GM18870 (cell line): Measurements from ENCODE around the gene MLXIP.
"Not testable (repeated sequence)": the region's sequence is repeated elsewhere in the genome, so short reads cannot be mapped to it uniquely, and the experiment has no call there.

Source experiments
- ATAC-seq: cut with Tn5 transposase; IDR thresholded peaks from one replicate; pipeline ENCODE4 v1.9.1; 2021; ENCODE audit warnings: moderate library complexity; ENCODE audit not compliant: unreplicated experiment

The MLXIP gene

GRCh38 chr12:122054842-122055520 lies 23.6 kb upstream of the MLXIP start:
- ATAC-seq, result no peak

DNA sequence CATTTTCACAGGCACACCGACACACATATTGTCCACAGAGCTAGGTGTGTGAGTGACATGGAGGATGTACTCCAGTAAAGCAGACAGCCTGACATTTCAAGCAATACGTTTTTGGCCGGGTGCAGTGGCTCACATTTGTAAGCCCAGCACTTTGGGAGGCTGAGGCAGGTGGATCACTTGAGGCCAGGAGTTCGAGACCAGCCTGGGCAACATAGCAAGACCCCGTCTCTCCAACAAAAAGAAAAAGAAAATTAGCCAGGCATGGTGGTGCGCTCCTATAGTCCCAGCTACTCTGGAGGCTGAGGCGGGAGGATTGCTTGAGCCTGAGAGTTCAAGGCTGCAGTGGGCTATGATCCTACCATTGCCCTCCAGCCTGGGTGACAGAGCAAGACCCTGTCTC lies 22.1 kb upstream of the MLXIP start:
- ATAC-seq, result not testable (repeated sequence)

DNA sequence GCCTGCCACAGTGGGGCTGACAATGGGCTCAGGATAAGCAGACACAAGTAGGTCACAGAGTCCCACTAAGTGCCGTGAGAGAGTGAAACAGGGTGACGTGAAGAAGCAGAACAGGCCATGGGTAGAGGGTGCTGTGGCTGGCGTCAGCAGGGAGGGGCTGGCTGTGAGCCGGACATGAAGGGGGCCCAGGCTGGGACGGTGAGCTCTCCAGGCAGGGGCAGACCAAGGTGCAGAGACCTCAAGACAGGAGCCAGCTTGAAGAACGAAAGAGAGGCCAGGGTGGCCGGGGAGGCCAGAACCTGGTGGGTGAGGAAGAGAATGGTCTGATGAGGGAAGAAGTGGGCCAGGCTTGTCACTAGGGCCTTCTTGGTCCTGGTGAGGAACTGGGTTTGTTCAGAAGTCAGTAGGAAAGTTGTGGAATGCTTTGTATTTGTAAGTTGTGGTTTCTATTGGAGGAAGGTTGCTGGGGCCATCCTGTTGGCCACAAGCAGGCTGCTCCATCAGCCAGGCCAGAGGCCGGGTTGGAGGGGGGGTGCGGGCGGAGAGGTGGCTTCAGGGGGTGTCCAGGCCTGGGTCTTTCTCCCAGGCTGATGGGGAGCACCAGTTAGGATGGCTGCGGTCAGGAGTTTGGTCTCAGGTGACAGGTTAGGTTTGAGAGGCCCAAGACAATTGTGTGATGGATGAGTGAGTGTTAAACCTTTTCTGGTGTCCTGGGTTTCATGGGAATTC lies 21.4 kb upstream of the MLXIP start:
- no peak for ATAC-seq

GRCh38 chr12:122057769-122058168 lies 20.8 kb upstream of the MLXIP start:
- ATAC-seq, result no peak

- ATAC-seq, result no peak
Observed at GRCh38 chr12:122058549-122059149, 19.9 kb upstream of the MLXIP start.

- ATAC-seq, result no peak
Observed at GRCh38 chr12:122059203-122059960, 19.2 kb upstream of the MLXIP start.

DNA sequence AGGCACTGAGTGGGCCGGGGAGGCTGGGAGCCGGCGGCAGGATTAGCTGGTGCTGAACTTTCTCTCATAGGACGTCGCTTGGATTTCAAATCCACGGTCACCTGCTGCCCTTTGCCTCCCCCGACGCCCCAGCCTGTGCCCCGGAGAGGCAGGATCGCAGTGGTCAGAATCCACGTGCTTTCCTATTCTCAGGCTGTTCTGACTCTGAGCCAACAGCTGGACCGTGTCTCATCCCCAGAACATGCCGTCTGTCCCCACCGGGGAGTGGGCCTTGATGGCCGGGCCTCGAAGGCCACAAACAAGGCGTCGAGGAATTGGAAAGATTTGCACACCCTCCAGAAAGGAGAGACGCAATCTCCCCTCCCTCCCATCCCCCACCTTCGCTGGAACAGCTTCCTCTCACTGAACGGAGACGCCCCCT lies 18.5 kb upstream of the MLXIP start:
- no peak for ATAC-seq

DNA sequence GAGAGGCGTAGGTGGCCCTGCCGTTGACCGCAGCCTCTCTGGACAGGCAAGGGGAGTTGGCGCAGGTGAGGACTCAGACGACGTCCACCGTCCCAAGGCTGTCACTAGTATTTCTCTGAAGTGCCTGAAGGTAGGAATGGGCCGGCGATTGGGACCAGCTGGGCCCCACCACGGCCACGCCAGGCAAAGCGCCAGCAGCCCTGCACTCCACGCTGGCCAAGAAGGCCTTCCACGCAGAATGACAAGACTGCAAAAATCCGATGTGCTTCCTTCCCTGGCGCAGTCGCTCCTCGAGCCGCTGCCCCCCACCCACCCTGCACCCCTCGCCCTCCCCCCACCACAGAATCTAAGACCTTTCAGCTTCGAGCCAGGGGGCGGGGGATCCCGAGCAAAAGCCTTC lies 17.3 kb upstream of the MLXIP start:
- ATAC-seq, result no peak

DNA sequence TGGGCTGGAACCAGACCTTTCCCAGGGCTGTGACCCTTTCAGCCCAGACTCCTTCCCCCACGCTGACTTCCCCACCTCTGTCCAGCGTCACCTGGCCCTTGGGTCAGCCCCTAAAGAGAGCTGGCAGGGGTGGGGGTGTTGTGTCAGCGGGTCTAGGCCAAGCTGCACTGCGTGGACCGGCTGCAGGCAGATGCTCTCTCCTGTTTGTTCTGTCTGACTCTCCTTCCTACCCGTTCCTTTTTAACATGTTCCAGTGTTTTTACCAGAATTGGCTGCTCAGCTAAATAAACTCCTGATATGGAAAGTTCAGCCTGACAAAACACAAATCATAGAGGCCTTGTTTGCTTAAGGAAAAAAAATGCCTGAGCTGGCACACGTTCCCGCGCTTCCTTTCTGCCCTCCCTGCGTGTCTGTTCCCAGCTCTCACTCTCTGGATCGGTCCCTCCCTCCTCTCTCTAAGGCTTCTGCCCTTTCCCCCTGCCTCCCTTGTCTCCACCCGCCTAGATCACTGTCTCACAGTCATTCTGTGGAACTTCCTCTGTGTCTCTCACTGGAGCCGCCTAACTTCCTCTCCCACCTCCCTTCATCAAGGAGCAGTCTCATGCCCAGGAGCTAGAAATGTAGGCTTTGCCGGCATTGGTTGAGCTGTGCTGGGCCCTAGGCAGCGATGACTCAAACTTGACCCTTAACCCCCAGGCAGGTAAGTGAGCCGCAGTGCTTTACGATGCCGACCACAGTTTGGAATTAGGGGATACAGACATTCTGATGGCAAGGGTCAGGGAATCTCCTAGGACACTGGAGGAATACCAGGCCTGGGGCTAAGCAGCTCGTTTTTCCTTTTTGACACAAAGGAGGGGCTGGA lies 15.5 kb upstream of the MLXIP start:
- ATAC-seq, result no peak

- ATAC-seq, result no peak
Observed at GRCh38 chr12:122063694-122064024, 14.9 kb upstream of the MLXIP start.

GRCh38 chr12:122064025-122064777 lies 14.4 kb upstream of the MLXIP start:
- ATAC-seq, result no peak

- ATAC-seq, result no peak
Observed at GRCh38 chr12:122064780-122065588, 13.6 kb upstream of the MLXIP start.

DNA sequence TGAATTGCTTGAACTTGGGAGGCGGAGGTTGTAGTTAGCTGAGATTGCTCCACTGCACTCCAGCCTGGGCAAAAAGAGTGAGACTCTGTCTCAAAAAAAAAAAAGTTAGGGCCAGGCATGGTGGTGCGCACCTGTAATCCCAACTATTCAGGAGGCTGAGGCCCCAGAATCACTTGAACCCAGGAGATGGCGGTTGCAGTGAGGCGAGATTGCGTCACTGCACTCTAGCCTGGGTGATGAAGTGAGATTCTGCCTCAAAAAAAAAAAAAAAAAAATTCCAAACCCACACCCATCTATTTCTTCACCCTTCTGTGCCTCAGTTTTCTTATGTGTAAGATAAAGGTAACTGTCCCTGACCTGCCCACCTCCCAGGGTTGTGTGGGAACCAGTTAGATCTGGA lies 11.0 kb upstream of the MLXIP start:
- no peak for ATAC-seq

DNA sequence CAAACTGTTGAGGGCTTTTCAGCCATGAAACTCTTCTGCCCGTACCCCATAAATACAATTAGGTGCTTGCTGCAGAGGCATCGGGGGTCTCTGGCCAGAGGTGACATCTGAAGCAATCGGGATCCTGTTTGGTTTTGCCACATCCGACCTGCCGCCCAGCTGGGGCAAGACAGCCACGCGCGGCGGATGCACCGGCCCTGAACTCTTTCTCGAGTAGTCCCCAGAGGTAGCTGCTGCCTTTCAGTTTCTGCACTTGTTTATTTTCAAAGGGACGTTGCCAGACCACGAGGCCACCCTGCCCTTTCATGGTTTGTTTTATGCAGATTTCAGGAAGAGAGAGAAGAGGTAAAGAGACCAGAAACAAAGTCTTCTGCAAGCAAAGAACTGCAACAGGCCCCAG lies 10.6 kb upstream of the MLXIP start:
- peak; percentile 74 for ATAC-seq

DNA sequence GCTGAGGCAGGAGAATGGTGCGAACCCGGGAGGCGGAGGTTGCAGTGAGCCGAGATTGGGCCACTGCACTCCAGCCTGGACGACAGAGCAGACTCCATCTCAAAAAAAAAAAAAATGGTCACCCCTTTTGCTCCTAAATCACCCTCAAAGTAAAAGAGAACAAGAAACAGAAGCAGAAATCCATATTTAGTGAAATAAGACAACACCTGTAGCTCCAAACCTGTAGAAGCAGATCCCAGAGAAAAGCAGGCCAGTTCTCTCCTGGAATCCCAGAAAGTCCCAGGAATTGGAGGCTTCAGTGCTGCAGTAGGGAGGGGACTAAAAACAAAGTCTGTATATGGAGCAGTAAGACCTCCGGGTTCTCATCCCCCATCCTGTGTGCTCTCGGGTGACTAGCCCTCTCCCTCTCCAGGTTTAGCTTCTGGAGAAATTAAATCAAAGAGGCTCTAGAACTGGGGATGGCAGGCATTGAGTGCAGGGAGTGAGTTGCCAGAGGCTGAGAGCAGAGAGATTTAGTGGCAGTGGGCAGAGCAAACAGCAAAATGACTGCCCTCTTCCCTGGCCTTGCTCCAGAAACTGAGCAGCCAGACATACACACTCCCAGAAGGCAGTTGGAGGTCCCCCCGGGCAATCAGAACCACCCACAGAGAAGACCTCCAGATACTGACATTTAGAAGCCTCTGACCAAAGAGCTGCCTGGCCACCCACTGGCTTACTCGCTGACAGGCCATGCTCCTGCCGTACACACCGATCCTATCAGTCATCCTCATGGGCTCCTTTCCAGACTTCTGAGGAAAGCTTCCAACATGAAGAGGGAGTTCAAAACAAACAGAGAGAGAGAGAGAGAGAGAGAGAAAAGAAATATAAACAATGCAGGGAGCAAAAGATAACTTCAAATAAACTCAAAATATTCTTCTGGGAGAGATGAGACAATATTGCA lies 6.3 kb upstream of the MLXIP start:
- no peak for ATAC-seq

DNA sequence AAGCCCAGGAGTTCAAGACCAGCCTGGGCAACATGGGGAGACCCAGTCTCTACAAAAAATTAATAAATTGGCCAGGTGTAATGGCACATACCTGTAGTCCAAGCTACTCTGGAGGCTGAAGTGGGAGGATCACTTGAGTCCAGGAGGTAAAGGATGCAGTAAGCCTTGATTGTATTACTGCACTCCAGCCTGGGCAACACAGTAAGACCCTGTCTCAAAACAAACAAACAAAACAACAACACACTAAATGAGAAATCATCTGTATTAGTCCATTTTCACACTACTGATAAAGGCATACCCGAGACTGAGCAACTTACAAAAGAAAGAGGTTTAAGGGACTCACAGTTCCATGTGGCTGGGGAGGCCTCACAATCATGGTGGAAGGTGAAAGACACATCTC lies 4.7 kb upstream of the MLXIP start:
- no peak for ATAC-seq

DNA sequence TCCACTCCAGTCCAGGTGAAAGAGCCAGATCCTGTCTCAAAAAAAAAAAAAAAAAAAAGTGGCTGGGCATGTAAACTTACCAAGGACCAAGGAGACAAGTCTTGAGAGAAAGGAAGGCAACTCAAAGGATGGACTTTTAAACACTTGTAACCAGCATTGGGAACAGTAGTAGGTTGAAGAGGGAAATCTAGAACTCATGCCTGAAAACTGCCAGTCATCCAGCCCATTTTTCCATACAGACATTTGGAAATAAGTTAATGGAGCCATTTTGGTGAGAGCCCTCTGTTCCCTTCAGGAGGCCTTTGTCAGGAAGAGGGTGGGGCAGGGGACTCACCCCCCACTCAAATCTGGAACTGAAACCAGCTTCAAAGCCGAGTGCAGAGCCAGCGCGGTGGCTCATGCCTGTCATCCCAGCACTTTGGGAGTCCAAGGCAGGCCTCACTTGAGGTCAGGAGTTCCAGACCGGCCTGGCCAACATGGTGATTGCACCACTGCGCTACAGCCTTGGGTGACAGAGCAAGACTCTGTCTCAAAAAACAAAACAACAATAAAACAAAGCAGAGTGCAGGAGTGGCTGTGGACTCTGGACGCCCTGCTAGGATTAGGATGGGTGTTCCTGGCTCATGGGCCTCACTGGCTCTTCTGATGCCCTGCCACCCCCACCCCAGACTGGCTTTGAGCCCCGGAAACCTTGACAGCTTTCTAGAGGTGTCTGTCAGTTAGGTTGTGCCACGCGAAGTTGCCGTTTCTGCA lies 1.6 kb upstream of the MLXIP start:
- no peak for ATAC-seq
